PC-9 (cell line): ENCODE results near the gene PES1. TPM values are rescaled to one million over a fixed set of nuclear protein-coding genes. Genes with fewer than 3 reads are reported as not detected.
"Not testable (repeated sequence)": the region's sequence is repeated elsewhere in the genome, so short reads cannot be mapped to it uniquely, and the experiment has no call there.

Experiments used
- BruUV-seq: library from RNA; stranded (reverse); fragments of 400-500 nt; replicated peaks from 2 replicates; lab custom pipeline; 2021; lab: Mats Ljungman, UMichigan
- CTCF ChIA-PET: fragments of 300-600 bp; sonication (Branson Sonifier 250); formaldehyde crosslinking; loops from one replicate; lab custom pipeline; 2022; ENCODE audit warnings: antibody characterized with exemption; lab: Charles Lee
- POLR2A ChIA-PET: fragments of 300-600 bp; sonication (Branson Sonifier 250); formaldehyde crosslinking; loops from one replicate; lab custom pipeline; 2022; ENCODE audit warnings: antibody characterized with exemption; ENCODE audit not compliant: unreplicated experiment; lab: Charles Lee
- DNase-seq, 2 experiments: peaks; one replicate each; pipeline versions ENCODE4 v3.0.0 to v3.0.0-alpha.2; 2015 to 2022; ENCODE audit warnings: mixed read lengths in 1 of 2
- H2AFZ ChIP-seq: fragments of 200-600 bp; sonication (generic); 2 replicates; pipeline ENCODE4 v1.8.1; 2017; ENCODE audit warnings: antibody characterized with exemption
- H3F3A ChIP-seq: fragments of 200-600 bp; sonication (generic); 2 replicates; pipeline ENCODE4 v1.8.1; 2017; ENCODE audit warnings: antibody characterized with exemption, mild to moderate bottlenecking, low read depth; ENCODE audit not compliant: insufficient read depth
- H3K27ac ChIP-seq: fragments of 200-600 bp; sonication (generic); 2 replicates; pipeline ENCODE4 v1.6.1; 2016; ENCODE audit warnings: mixed run types
- H3K27me3 ChIP-seq: fragments of 200-600 bp; sonication (generic); 2 replicates; pipeline ENCODE4 v1.6.1; 2016; ENCODE audit warnings: low read depth, mixed run types; ENCODE audit not compliant: insufficient read depth
- H3K36me3 ChIP-seq: fragments of 200-600 bp; sonication (generic); 2 replicates; pipeline ENCODE4 v1.6.1; 2016; ENCODE audit warnings: low read depth, mixed run types
- H3K4me1 ChIP-seq: fragments of 200-600 bp; sonication (generic); replicated peaks from 2 replicates; pipeline ENCODE4 v1.6.1; 2016; ENCODE audit warnings: mixed run types; ENCODE audit not compliant: insufficient read depth
- H3K4me2 ChIP-seq: fragments of 200-600 bp; sonication (generic); 2 replicates; pipeline ENCODE4 v1.6.1; 2017; ENCODE audit warnings: mixed run types
- H3K4me3 ChIP-seq: fragments of 200-600 bp; sonication (generic); 2 replicates; pipeline ENCODE4 v1.6.1; 2016; ENCODE audit warnings: mixed run types
- H3K79me2 ChIP-seq: fragments of 200-600 bp; sonication (generic); 2 replicates; pipeline ENCODE4 v1.6.1; 2017; ENCODE audit warnings: low read depth, mixed run types
- H3K9me2 ChIP-seq: fragments of 200-600 bp; sonication (generic); 2 replicates; pipeline ENCODE4 v1.8.1; 2017; ENCODE audit warnings: mild to moderate bottlenecking; ENCODE audit not compliant: insufficient read depth
- H3K9me3 ChIP-seq: fragments of 200-600 bp; sonication (generic); 2 replicates; pipeline ENCODE4 v1.8.1; 2016; ENCODE audit warnings: low read depth; ENCODE audit not compliant: insufficient read depth
- H4K20me1 ChIP-seq: fragments of 200-600 bp; sonication (generic); 2 replicates; pipeline ENCODE4 v1.8.1; 2017; ENCODE audit not compliant: insufficient read depth
- EZH2 ChIP-seq: fragments of 200-600 bp; sonication (generic); IDR thresholded peaks from 2 replicates; pipeline ENCODE4 v1.8.0; 2017; ENCODE audit warnings: antibody characterized with exemption, low read depth
- intact Hi-C: fragments of 100-400 bp; cut with micrococcal nuclease; formaldehyde crosslinking; loops from one replicate; pipeline ENCODE4 v1.10.0; 2022; ENCODE audit not compliant: unreplicated experiment
- total RNA-seq: library from RNA; stranded (reverse); gene quantifications from 2 replicates; pipeline ENCODE4 v1.2.3, GENCODE V29; 2021
- TF ChIP-seq, protein P1 (sequence below): fragments of 200-600 bp; sonication (generic); conservative IDR thresholded peaks from 2 replicates; pipeline ENCODE4 v1.6.1; 2017; ENCODE audit warnings: mixed run types, antibody characterized with exemption, mild to moderate bottlenecking, moderate library complexity

PES1 gene
- total RNA-seq, 1 experiment from 2014 or later = 94.3 TPM

DNA sequence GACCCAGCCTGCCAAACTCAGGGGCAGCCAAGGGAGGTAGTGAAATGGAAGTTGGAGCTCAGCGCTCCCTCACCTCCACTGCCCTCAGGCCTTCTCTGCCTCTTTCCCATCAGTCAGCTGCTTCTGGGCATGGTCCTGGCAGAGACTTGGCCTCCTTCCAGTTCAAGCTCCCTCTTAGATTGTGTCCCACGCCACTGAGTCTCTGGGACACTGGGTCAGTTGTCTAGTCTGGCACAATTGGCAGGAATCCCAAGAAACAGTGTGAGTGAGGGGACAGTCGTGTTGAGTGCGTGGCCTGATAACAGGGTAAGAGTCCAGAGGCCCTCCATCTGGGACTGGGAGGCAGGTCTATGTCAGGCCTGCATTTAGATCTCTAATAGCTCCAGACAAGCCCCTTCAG lies 36.8 kb upstream of the PES1 start:
- no peak overlapping the region for H3K27ac ChIP-seq
- H3K9me3 ChIP-seq = no peaks in the 10 kb centered on the region
- H3K4me1 ChIP-seq = no peaks in the 10 kb centered on the region
- no peak overlapping the region for H3K4me3 ChIP-seq
- H3K4me2 ChIP-seq = no peak overlapping the region
- DNase-seq = no peak
- H3F3A ChIP-seq = no peaks in the 10 kb centered on the region
- POLR2A ChIA-PET = no interaction called here
- no peaks in the 10 kb centered on the region for H3K79me2 ChIP-seq
- H3K27me3 ChIP-seq = no peaks in the 10 kb centered on the region
- intact Hi-C loops = no loop called here
- no peak for TF ChIP-seq EZH2
- TF ChIP-seq, protein P1, sequence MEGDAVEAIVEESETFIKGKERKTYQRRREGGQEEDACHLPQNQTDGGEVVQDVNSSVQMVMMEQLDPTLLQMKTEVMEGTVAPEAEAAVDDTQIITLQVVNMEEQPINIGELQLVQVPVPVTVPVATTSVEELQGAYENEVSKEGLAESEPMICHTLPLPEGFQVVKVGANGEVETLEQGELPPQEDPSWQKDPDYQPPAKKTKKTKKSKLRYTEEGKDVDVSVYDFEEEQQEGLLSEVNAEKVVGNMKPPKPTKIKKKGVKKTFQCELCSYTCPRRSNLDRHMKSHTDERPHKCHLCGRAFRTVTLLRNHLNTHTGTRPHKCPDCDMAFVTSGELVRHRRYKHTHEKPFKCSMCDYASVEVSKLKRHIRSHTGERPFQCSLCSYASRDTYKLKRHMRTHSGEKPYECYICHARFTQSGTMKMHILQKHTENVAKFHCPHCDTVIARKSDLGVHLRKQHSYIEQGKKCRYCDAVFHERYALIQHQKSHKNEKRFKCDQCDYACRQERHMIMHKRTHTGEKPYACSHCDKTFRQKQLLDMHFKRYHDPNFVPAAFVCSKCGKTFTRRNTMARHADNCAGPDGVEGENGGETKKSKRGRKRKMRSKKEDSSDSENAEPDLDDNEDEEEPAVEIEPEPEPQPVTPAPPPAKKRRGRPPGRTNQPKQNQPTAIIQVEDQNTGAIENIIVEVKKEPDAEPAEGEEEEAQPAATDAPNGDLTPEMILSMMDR = no peak
- H2AFZ ChIP-seq = no peak overlapping the region
- no peaks in the 10 kb centered on the region for H4K20me1 ChIP-seq
- CTCF ChIA-PET = no interaction called here
- H3K36me3 ChIP-seq = no peaks in the 10 kb centered on the region
- BruUV-seq = no TSS peak
- no peaks in the 10 kb centered on the region for H3K9me2 ChIP-seq

DNA sequence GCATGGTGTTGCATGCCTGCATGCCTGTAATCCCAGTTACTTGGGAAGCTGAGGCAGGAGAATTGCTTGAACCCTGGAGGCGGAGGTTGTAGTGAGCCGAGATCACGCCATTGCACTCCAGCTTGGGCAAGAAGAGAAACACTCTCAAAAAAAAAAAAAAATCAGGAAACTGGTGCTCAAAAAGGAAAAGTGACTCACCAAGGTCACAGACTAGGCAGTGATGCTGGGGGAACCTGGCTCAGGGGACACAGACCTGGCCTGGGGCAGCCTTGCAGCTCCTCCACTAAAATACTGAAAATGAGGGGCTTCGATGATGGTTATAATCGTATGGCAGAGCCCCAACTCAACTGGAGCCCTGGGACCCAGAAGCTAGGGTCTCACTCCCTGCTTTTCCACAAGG lies 35.8 kb upstream of the PES1 start:
- Histone ChIP-seq H3K9me3 (no peaks in the 10 kb centered on the region), H4K20me1 (no peaks in the 10 kb centered on the region), H3K27ac (no peak overlapping the region), H3K4me3 (no peak overlapping the region), H3K36me3 (no peaks in the 10 kb centered on the region), H3K9me2 (no peaks in the 10 kb centered on the region), H3K27me3 (no peaks in the 10 kb centered on the region), H3K79me2 (no peaks in the 10 kb centered on the region), H3K4me1 (no peaks in the 10 kb centered on the region), H2AFZ (no peak overlapping the region), H3F3A (no peaks in the 10 kb centered on the region), H3K4me2 (no peak overlapping the region)
- BruUV-seq = no TSS peak
- ChIA-PET CTCF (no interaction called here), POLR2A (no interaction called here)
- DNase-seq = no peak
- intact Hi-C loops = no loop called here
- TF ChIP-seq EZH2 = no peak
- TF ChIP-seq, protein P1 = no peak

DNA sequence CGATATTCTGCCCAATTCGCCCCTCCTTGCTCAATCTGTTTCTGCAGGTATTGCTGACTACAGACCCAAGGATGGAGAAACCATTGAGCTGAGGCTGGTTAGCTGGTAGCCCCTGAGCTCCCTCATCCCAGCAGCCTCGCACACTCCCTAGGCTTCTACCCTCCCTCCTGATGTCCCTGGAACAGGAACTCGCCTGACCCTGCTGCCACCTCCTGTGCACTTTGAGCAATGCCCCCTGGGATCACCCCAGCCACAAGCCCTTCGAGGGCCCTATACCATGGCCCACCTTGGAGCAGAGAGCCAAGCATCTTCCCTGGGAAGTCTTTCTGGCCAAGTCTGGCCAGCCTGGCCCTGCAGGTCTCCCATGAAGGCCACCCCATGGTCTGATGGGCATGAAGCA lies 34.7 kb upstream of the PES1 start:
- Histone ChIP-seq H3K4me2 (no peak overlapping the region), H2AFZ (no peak overlapping the region), H4K20me1 (no peaks in the 10 kb centered on the region), H3F3A (no peaks in the 10 kb centered on the region), H3K36me3 (no peaks in the 10 kb centered on the region), H3K9me3 (no peaks in the 10 kb centered on the region), H3K27me3 (no peaks in the 10 kb centered on the region), H3K4me3 (no peak overlapping the region), H3K4me1 (no peaks in the 10 kb centered on the region), H3K27ac (no peak overlapping the region), H3K9me2 (no peaks in the 10 kb centered on the region), H3K79me2 (no peaks in the 10 kb centered on the region)
- ChIA-PET POLR2A (no interaction called here), CTCF (interaction anchor here (0.6 kb wide), 1 partner anchor 261 kb away, joined by 3 read pairs; no protein-coding TSS in a partner anchor)
- TF ChIP-seq, protein P1 = no peak
- TF ChIP-seq EZH2 = no peak
- no peak for DNase-seq
- BruUV-seq = no TSS peak
- intact Hi-C loops = no loop called here

DNA sequence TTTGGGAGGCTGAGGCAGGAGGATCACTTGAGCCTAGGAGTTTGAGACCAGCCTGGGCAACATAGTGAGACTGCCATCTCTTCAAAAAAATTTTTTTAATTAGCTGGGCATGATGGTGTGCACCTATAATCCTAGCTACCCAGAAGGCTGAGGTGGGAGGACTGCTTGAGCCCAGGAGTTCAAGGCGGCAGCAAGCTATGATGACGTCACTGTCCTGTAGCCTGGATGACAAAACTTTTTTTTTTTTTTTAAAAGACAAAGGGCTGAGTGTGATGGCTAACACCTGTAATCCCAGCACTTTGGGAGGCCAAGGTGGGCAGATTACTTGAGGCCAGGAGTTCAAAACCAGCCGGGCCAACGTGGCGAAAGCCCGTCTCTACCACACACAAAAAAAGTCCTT lies 28.2 kb upstream of the PES1 start:
- H3K4me2 ChIP-seq, CTCF ChIA-PET, H3K4me1 ChIP-seq, H3K27me3 ChIP-seq, H3F3A ChIP-seq, H3K4me3 ChIP-seq, H2AFZ ChIP-seq, H3K79me2 ChIP-seq, H4K20me1 ChIP-seq, intact Hi-C loops, H3K9me3 ChIP-seq, DNase-seq, BruUV-seq, H3K36me3 ChIP-seq, POLR2A ChIA-PET, H3K9me2 ChIP-seq, H3K27ac ChIP-seq: not testable (repeated sequence)
